Heart left ventricle (tissue), 16 donors: ENCODE results near the gene DGAT2. TPM values are rescaled to one million over a fixed set of nuclear protein-coding genes. Genes with fewer than 3 reads are reported as not detected.

Source experiments
- ATAC-seq, 4 donors: fragments of 200-7000 bp; cut with Tn5 transposase; one replicate each; pipeline ENCODE4 v1.9.1; 2020 to 2022; ENCODE audit warnings: moderate library complexity in 4 of 4, mild to moderate bottlenecking in 3 of 4, moderate number of reproducible peaks in 1 of 4
- DNase-seq, 5 donors: peaks; one replicate each; pipeline ENCODE4 v3.0.0-alpha.2; 2020
- H3K27ac ChIP-seq, 12 donors: fragments of 200-600 bp; sonication (generic) in 4 of 12; one replicate each; pipeline versions ENCODE4 v1.5.0 to v1.8.0; 2016 to 2022; ENCODE audit warnings: mild to moderate bottlenecking in 2 of 12
- H3K27me3 ChIP-seq, 9 donors: fragments of 200-600 bp; sonication (generic) in 2 of 9; one replicate each; pipeline versions ENCODE4 v1.5.1 to v1.8.0; 2016 to 2022; ENCODE audit warnings: mild to moderate bottlenecking in 3 of 9
- H3K36me3 ChIP-seq, 9 donors: fragments of 200-600 bp; sonication (generic) in 2 of 9; one replicate each; pipeline versions ENCODE4 v1.5.0 to v1.8.0; 2018 to 2022; ENCODE audit warnings: mild to moderate bottlenecking in 2 of 9
- H3K4me1 ChIP-seq, 12 donors: fragments of 200-600 bp; sonication (generic) in 4 of 12; one replicate each; pipeline versions ENCODE4 v1.5.0 to v1.8.0; 2016 to 2022; ENCODE audit warnings: mild to moderate bottlenecking in 3 of 12
- H3K4me3 ChIP-seq, 12 donors: fragments of 200-600 bp; sonication (generic) in 4 of 12; one replicate each; pipeline versions ENCODE4 v1.5.0 to v1.8.0; 2017 to 2022; ENCODE audit warnings: mild to moderate bottlenecking in 9 of 12, moderate library complexity in 4 of 12
- H3K9me3 ChIP-seq, 12 donors: fragments of 200-600 bp; sonication (generic) in 4 of 12; one replicate each; pipeline versions ENCODE4 v1.5.0 to v1.8.0; 2016 to 2022; ENCODE audit warnings: mild to moderate bottlenecking in 1 of 12
- CTCF ChIP-seq, 12 donors: fragments of 200-600 bp; sonication (generic) in 4 of 12; IDR thresholded peaks; one replicate each; pipeline versions ENCODE4 v1.5.0 to v1.8.0; 2018 to 2022; ENCODE audit warnings: antibody characterized with exemption in 12 of 12, mild to moderate bottlenecking in 5 of 12
- POLR2A ChIP-seq, 2 donors: fragments of 450-650 bp; IDR thresholded peaks; one replicate each; pipeline ENCODE4 v1.6.1; 2017; ENCODE audit warnings: antibody characterized with exemption in 2 of 2, mild to moderate bottlenecking in 2 of 2, moderate library complexity in 2 of 2
- WGBS, 4 donors: extraction: QIAGEN DNeasy Blood & Tissue Kit in 2 of 4; methylation state at CpG; one replicate each; pipeline versions ENCODE4 v1.1.5 to v1.1.7; 2013 to 2018; 5-methylcytosine and 5-hydroxymethylcytosine counted together
- intact Hi-C, 10 donors: fragments of 100-400 bp; cut with DNase I; formaldehyde crosslinking; loops; one replicate each; pipeline versions ENCODE4 v1.11.1 to v1.14.2; 2022
- polyA plus RNA-seq, 2 donors: library from polyadenylated mRNA; stranded (reverse); fragments of 200-250 nt; gene quantifications; one replicate each; pipeline ENCODE4 v1.2.3, GENCODE V29; 2013
- total RNA-seq, 9 donors: library from RNA; depleted of rRNA in 2 of 9; stranded (reverse); fragments of >200 nt in 2 of 9; fragmentation: NEBNext Ultra II Directional in 3 of 9; extraction: Animal tissue kit (Norgen Biotek cat#: 25700) in 3 of 9; gene quantifications; one replicate each; pipeline versions ENCODE4 v1.1.0 to v1.2.4, GENCODE V29; 2016 to 2023
- donor health status: ischemic (EF 13 %, LVEDD 7.1; RV severe dilation, severe dysfunction).
- donor health status: healthy with polysubstance abuse.
- donor health status: DM: no; HTN: yes; CAD: no.
- donor health status: DM: no; HTN: no; CAD: no.
- donor health status: ischemic (EF 25% LVEDD 6.9; RV normal size, moderate dysfunction).
- donor health status: ischemic (EF 25% LVEDD 5.7; RV mildly dilated, moderate dysfunction).
- donor health status: healthy.
- donor health status: DM: yes; HTN: yes; CAD: no.
- donor health status: ischemic (EF 35%, LVEDD 5.7; RV mildly dilated, moderate dysfunction).
- donor health status: nonischemic (EF 11% LVEDD 7.7; RV severe dilation, severe dysfunction).
- donor health status: DM: yes; HTN: yes; CAD: no.
- donor health status: PGD.
- donor health status: ischemic (EF 29% LVEDD 5.4; RV normal size, mild dysfunction).
- donor health status: nonischemic (EF 23%, LVEDD 6.1; RV moderate dilation, normal function).

The DGAT2 gene
- total and polyA plus RNA-seq, 11 donors = 4.0 to 48.3 (median 8.3) TPM

DNA sequence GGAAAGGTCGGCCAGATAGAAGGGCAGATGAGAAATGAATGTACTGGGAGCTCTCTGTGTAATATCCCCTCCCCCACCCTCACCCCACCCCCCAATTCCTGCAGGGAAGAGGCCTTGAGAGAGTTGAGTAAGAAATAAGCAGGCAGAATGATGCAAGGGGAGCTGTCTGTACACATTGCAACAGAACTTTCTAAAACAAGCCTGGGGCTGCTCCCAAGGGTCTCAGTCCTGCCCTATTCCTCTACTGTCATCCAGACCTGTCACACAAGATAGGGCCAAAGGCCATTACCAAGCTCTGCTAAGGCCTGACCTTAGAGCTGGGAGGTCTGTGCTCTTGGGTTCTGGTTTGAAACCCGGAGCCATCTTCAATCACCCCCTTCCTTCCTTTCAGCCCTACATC lies 5.7 kb upstream of the DGAT2 start:
- no peaks in the 10 kb centered on the region for H3K36me3 ChIP-seq
- no peak overlapping the region for H3K4me3 ChIP-seq
- intact Hi-C loops = loop anchor here in 2 of 10 donors (10.0 kb wide), 2 partner anchors 48 to 218 kb away; partner anchors contain the start of gene MOGAT2 (in 1 of the 2)
- no peak for TF ChIP-seq CTCF (IDR thresholded peaks at IDR 0.05)
- TF ChIP-seq POLR2A (IDR thresholded peaks at IDR 0.05) = no peak
- no peak overlapping the region for H3K27ac ChIP-seq
- DNase-seq = no peak
- no peaks in the 10 kb centered on the region for H3K9me3 ChIP-seq
- peaks cover 0 to 7% (median 0%) of the 10 kb centered on the region in 9 donors for H3K27me3 ChIP-seq
- 75 to 86% (median 78%) methylated on average over 2 of the region's 2 CpGs for WGBS, 4 donors
- peak in 1 of 4 donors; percentile 43 for ATAC-seq
- H3K4me1 ChIP-seq = peaks cover 0 to 18% (median 2%) of the 10 kb centered on the region in 12 donors

DNA sequence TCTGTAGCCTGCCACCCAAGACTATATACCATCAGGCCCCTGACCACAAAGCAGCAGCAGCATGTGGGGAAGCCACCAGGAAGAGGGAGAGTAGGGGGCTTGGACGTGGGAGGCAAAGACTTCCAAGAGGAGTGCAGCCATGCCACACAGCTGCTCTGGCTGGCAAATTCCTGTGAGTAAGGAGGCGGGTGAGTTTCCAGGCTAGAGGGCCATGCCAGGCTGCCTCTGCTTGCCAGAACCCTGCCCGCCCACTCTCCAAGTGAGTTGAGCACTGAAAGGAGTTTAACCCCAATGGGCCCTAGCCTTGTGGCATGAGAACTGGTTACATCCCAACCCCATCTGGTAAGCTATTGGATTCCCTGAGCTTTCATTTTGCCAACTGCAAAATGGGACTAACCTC lies 4.7 kb upstream of the DGAT2 start:
- no peaks in the 10 kb centered on the region for H3K36me3 ChIP-seq
- no peak overlapping the region for H3K4me3 ChIP-seq
- peak in 1 of 5 donors; percentile 36 for DNase-seq
- no peak for ATAC-seq
- intact Hi-C loops = loop anchor here in 2 of 10 donors (10.0 kb wide), 2 partner anchors 49 to 219 kb away; partner anchors contain the start of gene MOGAT2 (in 1 of the 2)
- H3K4me1 ChIP-seq = peaks cover 0 to 27% (median 10%) of the 10 kb centered on the region in 12 donors
- TF ChIP-seq POLR2A (IDR thresholded peaks at IDR 0.05) (no peak), CTCF (IDR thresholded peaks at IDR 0.05) (no peak)
- no peak overlapping the region for H3K27ac ChIP-seq
- H3K27me3 ChIP-seq = peaks cover 0 to 16% (median 4%) of the 10 kb centered on the region in 9 donors
- no peaks in the 10 kb centered on the region for H3K9me3 ChIP-seq
- 69 to 80% (median 74%) methylated on average over 3 of the region's 3 CpGs for WGBS, 4 donors

GRCh38 chr11:75765116-75765515 lies 3.5 kb upstream of the DGAT2 start:
- no peaks in the 10 kb centered on the region for H3K9me3 ChIP-seq
- H3K27me3 ChIP-seq = peaks cover 0 to 23% (median 7%) of the 10 kb centered on the region in 9 donors
- H3K27ac ChIP-seq = no peak overlapping the region
- WGBS, 4 donors = 94 to 96% (median 95%) methylated on average over 3 of the region's 3 CpGs
- DNase-seq (no peak), ATAC-seq (no peak)
- H3K4me1 ChIP-seq = peaks cover 0 to 34% (median 14%) of the 10 kb centered on the region in 12 donors
- H3K4me3 ChIP-seq = no peak overlapping the region
- intact Hi-C loops = loop anchor here in 7 of 10 donors (5.0 to 10.0 kb wide), 5 partner anchors 43 to 220 kb away; partner anchors contain the start of gene MOGAT2 (in 1 of the 7)
- no peaks in the 10 kb centered on the region for H3K36me3 ChIP-seq
- TF ChIP-seq POLR2A (IDR thresholded peaks at IDR 0.05) (no peak), CTCF (IDR thresholded peaks at IDR 0.05) (no peak)

GRCh38 chr11:75766443-75767227 lies 1.9 kb upstream of the DGAT2 start:
- ATAC-seq (no peak), DNase-seq (no peak)

More at GRCh38 chr11:75766443-75767227, 1.9 kb upstream of the DGAT2 start:
- H3K27ac ChIP-seq = no peak overlapping the region
- TF ChIP-seq CTCF (IDR thresholded peaks at IDR 0.05) = no peak
- no peak for TF ChIP-seq POLR2A (IDR thresholded peaks at IDR 0.05)
- no peaks in the 10 kb centered on the region for H3K9me3 ChIP-seq
- H3K4me3 ChIP-seq = no peak overlapping the region
- intact Hi-C loops = loop anchor here in 7 of 10 donors (5.0 to 10.0 kb wide), 5 partner anchors 44 to 222 kb away; partner anchors contain the start of gene MOGAT2 (in 1 of the 7)
- H3K36me3 ChIP-seq = no peaks in the 10 kb centered on the region
- H3K27me3 ChIP-seq = peaks cover 0 to 23% (median 7%) of the 10 kb centered on the region in 9 donors
- WGBS, 4 donors = 66 to 69% (median 67%) methylated on average over 3 to 4 of the region's 4 CpGs
- peaks cover 0 to 33% (median 14%) of the 10 kb centered on the region in 12 donors for H3K4me1 ChIP-seq
